Glutamatergic neuron (in vitro differentiated cells): Measurements from ENCODE around the gene BRSK2. TPM values are rescaled to one million over a fixed set of nuclear protein-coding genes. Genes with fewer than 3 reads are reported as not detected.

Experiments used
- DNase-seq: peaks from one replicate; pipeline ENCODE4 v3.0.0; 2022
- H3K27ac Mint-ChIP-seq: one replicate; pipeline ENCODE4 v1.8.0; 2020; ENCODE audit warnings: mild to moderate bottlenecking, mixed read lengths, inconsistent platforms; ENCODE audit not compliant: unreplicated experiment
- H3K27me3 Mint-ChIP-seq: one replicate; pipeline ENCODE4 v1.8.0; 2020; ENCODE audit warnings: mild to moderate bottlenecking, moderate library complexity, mixed read lengths, inconsistent platforms; ENCODE audit not compliant: unreplicated experiment
- H3K36me3 Mint-ChIP-seq: one replicate; pipeline ENCODE4 v1.8.0; 2020; ENCODE audit warnings: mild to moderate bottlenecking, mixed read lengths, inconsistent platforms; ENCODE audit not compliant: unreplicated experiment
- H3K4me1 Mint-ChIP-seq: one replicate; pipeline ENCODE4 v1.8.0; 2020; ENCODE audit warnings: mild to moderate bottlenecking, low read depth, mixed read lengths, inconsistent platforms; ENCODE audit not compliant: unreplicated experiment
- H3K4me3 Mint-ChIP-seq: one replicate; pipeline ENCODE4 v1.8.0; 2020; ENCODE audit warnings: mild to moderate bottlenecking, mixed read lengths, inconsistent platforms; ENCODE audit not compliant: unreplicated experiment
- H3K9me3 Mint-ChIP-seq: one replicate; pipeline ENCODE4 v1.8.0; 2020; ENCODE audit warnings: mild to moderate bottlenecking, moderate library complexity, mixed read lengths, inconsistent platforms; ENCODE audit not compliant: unreplicated experiment
- CTCF ChIP-seq: fragments of 200-600 bp; sonication (generic); IDR thresholded peaks from one replicate; pipeline ENCODE4 v1.5.0; 2021; ENCODE audit not compliant: partially characterized antibody, unreplicated experiment
- total RNA-seq: library from RNA; stranded (reverse); fragmentation: NEBNext Ultra II Directional; extraction: Animal tissue kit (Norgen Biotek cat#: 25700); gene quantifications from one replicate; pipeline ENCODE4 v1.2.1, GENCODE V29; 2021; ENCODE audit not compliant: unreplicated experiment

Gene BRSK2
- total RNA-seq, 1 donor from 2014 or later, result 207 TPM

GRCh38 chr11:1368966-1369365 lies 20.8 kb upstream of the BRSK2 start:
- TF ChIP-seq CTCF, result no peak
- Mint-ChIP-seq H3K9me3 (peaks cover 2% of the 10 kb centered on the region), H3K4me3 (no peak overlapping the region), H3K4me1 (no peaks in the 10 kb centered on the region), H3K27me3 (peaks cover 3% of the 10 kb centered on the region), H3K36me3 (peaks cover 9% of the 10 kb centered on the region), H3K27ac (no peak overlapping the region)
- DNase-seq, result no peak

GRCh38 chr11:1369371-1370005 lies 20.2 kb upstream of the BRSK2 start:
- H3K4me1 Mint-ChIP-seq, result no peaks in the 10 kb centered on the region
- H3K4me3 Mint-ChIP-seq, result no peak overlapping the region
- H3K27ac Mint-ChIP-seq, result no peak overlapping the region
- TF ChIP-seq CTCF, result no peak
- DNase-seq, result no peak
- H3K9me3 Mint-ChIP-seq, result peaks cover 3% of the 10 kb centered on the region
- peaks cover 3% of the 10 kb centered on the region for H3K27me3 Mint-ChIP-seq
- H3K36me3 Mint-ChIP-seq, result peaks cover 6% of the 10 kb centered on the region

GRCh38 chr11:1370186-1371025 lies 19.3 kb upstream of the BRSK2 start:
- Mint-ChIP-seq H3K27ac (no peak overlapping the region), H3K9me3 (peaks cover 3% of the 10 kb centered on the region), H3K36me3 (peaks cover 6% of the 10 kb centered on the region), H3K4me3 (no peak overlapping the region), H3K27me3 (peaks cover 3% of the 10 kb centered on the region), H3K4me1 (no peaks in the 10 kb centered on the region)
- no peak for DNase-seq
- no peak for TF ChIP-seq CTCF

- H3K9me3 Mint-ChIP-seq, result peaks cover 3% of the 10 kb centered on the region
- DNase-seq, result no peak
- H3K36me3 Mint-ChIP-seq, result peaks cover 6% of the 10 kb centered on the region
- no peak overlapping the region for H3K4me3 Mint-ChIP-seq
- no peak overlapping the region for H3K27ac Mint-ChIP-seq
- H3K4me1 Mint-ChIP-seq, result no peaks in the 10 kb centered on the region
- TF ChIP-seq CTCF, result no peak
- peaks cover 3% of the 10 kb centered on the region for H3K27me3 Mint-ChIP-seq
These were observed 18.8 kb upstream of the BRSK2 start for GRCh38 chr11:1371026-1371325.

- no peak overlapping the region for H3K4me3 Mint-ChIP-seq
These were observed 18.4 kb upstream of the BRSK2 start for GRCh38 chr11:1371377-1371776.

More at GRCh38 chr11:1371377-1371776, 18.4 kb upstream of the BRSK2 start:
- Mint-ChIP-seq H3K4me1 (no peaks in the 10 kb centered on the region), H3K27ac (no peak overlapping the region), H3K36me3 (peaks cover 9% of the 10 kb centered on the region), H3K27me3 (peaks cover 3% of the 10 kb centered on the region), H3K9me3 (peaks cover 3% of the 10 kb centered on the region)
- no peak for DNase-seq
- TF ChIP-seq CTCF, result no peak
